Measurements from ENCODE around the gene LRPAP1.

- TF ChIP-seq CTCF (optimal IDR thresholded peaks at IDR 0.05 in 1 of 3, IDR thresholded peaks at IDR 0.05 in 1 of 3, conservative IDR thresholded peaks at IDR 0.05 in 1 of 3; ENCODE audit: extremely low read depth in 1 of 3, insufficient read depth in 2 of 3, low read length in 3 of 3) (no peak), EZH2 (IDR thresholded peaks at IDR 0.05; ENCODE audit: low read length) (no peak)
Measured at GRCh38 chr4:3530663-3531254, 1.5 kb downstream of the LRPAP1 start.

Measured in keratinocyte (primary cell).